K562 (cell line): ENCODE data around the gene GNRHR.

Experiments used
- CHD2 ChIP-seq: IDR thresholded peaks from 2 replicates; pipeline ENCODE4 v1.6.1; 2011; ENCODE audit warnings: low read depth, low read length
- CTCF ChIP-seq, 3 experiments: IDR thresholded peaks in 2 of 3; conservative IDR thresholded peaks in 1 of 3; 2 replicates each; pipeline ENCODE4 v1.5.1; 2011 to 2012; ENCODE audit warnings: low read length in 3 of 3, mild to moderate bottlenecking in 3 of 3, control low read depth in 2 of 3, improper control_type of control experiment in 1 of 3, inconsistent platforms in 1 of 3, low read depth in 1 of 3, mixed read lengths in 1 of 3, moderate library complexity in 1 of 3; ENCODE audit not compliant: insufficient read depth in 2 of 3
- HDAC3 ChIP-seq: fragments of 450-650 bp; IDR thresholded peaks from 2 replicates; pipeline ENCODE4 v1.6.1; 2018; ENCODE audit warnings: borderline replicate concordance, mild to moderate bottlenecking, moderate library complexity; ENCODE audit not compliant: partially characterized antibody
- RFX5 ChIP-seq: IDR thresholded peaks from 2 replicates; pipeline ENCODE4 v1.6.1; 2011; ENCODE audit warnings: low read depth, mild to moderate bottlenecking, improper control_type of control experiment, low read length
- ZNF274 ChIP-seq: IDR thresholded peaks from 2 replicates; pipeline ENCODE4 v1.6.1; 2011; ENCODE audit warnings: low read depth, mild to moderate bottlenecking, low read length, moderate library complexity, borderline replicate concordance

GRCh38 chr4:67736262-67736661 is 17.9 kb downstream of the GNRHR start:
- TF ChIP-seq ZNF274 (no peak), CTCF (IDR thresholded peaks at IDR 0.05 in 2 of 3, conservative IDR thresholded peaks at IDR 0.05 in 1 of 3; ENCODE audit: insufficient read depth in 2 of 3, low read depth in 1 of 3, low read length in 3 of 3) (no peak), RFX5 (no peak), CHD2 (no peak), HDAC3 (no peak)
